DOHH2 (cell line): Measurements from ENCODE around the gene CHI3L1.

Experiments
- EZH2phosphoT487 ChIP-seq: fragments of 200-600 bp; sonication (generic); IDR thresholded peaks from 2 replicates; pipeline ENCODE4 v1.6.1; 2017; ENCODE audit warnings: borderline replicate concordance, mild to moderate bottlenecking, antibody characterized with exemption, low read length, moderate library complexity, mixed read lengths
- TF ChIP-seq, protein P1 (sequence below): fragments of 200-600 bp; sonication (generic); IDR thresholded peaks from one replicate; pipeline ENCODE4 v1.5.1; 2014; ENCODE audit warnings: antibody characterized with exemption, mild to moderate bottlenecking, low read depth, low read length; ENCODE audit not compliant: poor library complexity, severe bottlenecking

- TF ChIP-seq, protein P1, sequence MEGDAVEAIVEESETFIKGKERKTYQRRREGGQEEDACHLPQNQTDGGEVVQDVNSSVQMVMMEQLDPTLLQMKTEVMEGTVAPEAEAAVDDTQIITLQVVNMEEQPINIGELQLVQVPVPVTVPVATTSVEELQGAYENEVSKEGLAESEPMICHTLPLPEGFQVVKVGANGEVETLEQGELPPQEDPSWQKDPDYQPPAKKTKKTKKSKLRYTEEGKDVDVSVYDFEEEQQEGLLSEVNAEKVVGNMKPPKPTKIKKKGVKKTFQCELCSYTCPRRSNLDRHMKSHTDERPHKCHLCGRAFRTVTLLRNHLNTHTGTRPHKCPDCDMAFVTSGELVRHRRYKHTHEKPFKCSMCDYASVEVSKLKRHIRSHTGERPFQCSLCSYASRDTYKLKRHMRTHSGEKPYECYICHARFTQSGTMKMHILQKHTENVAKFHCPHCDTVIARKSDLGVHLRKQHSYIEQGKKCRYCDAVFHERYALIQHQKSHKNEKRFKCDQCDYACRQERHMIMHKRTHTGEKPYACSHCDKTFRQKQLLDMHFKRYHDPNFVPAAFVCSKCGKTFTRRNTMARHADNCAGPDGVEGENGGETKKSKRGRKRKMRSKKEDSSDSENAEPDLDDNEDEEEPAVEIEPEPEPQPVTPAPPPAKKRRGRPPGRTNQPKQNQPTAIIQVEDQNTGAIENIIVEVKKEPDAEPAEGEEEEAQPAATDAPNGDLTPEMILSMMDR = no peak
- no peak for TF ChIP-seq EZH2phosphoT487
Observed at GRCh38 chr1:203213126-203213525, 26.6 kb upstream of the CHI3L1 start.
